GM21447 (cell line): ENCODE measurements around the gene BFAR.
"Not testable (repeated sequence)": the region's sequence is repeated elsewhere in the genome, so short reads cannot be mapped to it uniquely, and the experiment has no call there.

Experiments used
- ATAC-seq: cut with Tn5 transposase; IDR thresholded peaks from one replicate; pipeline ENCODE4 v1.9.1; 2021; ENCODE audit not compliant: unreplicated experiment

The BFAR gene

DNA sequence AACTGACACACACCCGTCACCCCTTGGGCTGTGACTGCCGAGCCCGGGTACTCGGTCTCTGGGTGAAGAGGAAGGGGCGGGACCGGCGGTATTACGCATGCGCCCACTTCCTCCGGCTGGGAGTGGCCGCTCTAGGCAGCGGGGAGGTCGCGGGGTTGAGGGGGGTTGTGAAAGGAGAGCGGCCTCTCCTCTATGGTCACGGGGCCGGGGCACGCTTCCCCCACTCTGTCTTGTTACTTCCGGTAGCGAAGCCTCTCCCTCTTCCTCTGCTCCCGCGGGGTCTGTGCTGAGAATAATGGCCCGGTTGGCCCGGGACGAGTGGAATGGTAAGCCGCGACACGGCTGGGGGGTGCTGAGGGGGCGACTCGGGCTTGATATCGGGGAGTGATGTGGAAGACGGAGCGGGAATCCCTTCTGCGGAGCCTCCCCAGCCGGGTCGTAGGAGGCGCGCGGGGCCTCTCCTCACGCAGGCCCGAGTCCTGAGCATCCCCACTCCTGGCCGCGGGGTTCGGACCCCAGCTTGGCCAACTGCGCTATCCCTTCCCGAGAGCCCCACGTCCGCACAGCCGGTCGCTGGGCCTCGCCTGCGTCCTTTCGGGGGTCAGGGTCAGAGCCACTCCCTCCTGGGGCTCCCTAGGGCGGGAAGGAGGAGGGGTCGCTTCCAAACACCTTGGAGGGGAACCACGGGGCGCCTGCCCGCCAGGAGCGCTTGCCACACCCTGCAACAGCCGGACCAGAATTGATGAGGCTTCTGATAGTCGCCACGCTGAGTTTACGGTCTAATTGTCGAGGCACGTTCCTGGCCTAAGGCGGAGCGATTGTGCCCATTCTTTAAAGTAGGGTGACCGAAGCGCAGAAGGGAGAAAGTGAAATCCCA is at the start of gene BFAR:
Gene BFAR, plus strand, starts transcription at position 259 of the 877 bp plus-strand sequence. CDS start 11,396 bp downstream, outside the sequence.
- peak; percentile 77 for ATAC-seq

- no peak for ATAC-seq
Measured at GRCh38 chr16:14585287-14585686, 47.5 kb upstream of the BFAR start.

DNA sequence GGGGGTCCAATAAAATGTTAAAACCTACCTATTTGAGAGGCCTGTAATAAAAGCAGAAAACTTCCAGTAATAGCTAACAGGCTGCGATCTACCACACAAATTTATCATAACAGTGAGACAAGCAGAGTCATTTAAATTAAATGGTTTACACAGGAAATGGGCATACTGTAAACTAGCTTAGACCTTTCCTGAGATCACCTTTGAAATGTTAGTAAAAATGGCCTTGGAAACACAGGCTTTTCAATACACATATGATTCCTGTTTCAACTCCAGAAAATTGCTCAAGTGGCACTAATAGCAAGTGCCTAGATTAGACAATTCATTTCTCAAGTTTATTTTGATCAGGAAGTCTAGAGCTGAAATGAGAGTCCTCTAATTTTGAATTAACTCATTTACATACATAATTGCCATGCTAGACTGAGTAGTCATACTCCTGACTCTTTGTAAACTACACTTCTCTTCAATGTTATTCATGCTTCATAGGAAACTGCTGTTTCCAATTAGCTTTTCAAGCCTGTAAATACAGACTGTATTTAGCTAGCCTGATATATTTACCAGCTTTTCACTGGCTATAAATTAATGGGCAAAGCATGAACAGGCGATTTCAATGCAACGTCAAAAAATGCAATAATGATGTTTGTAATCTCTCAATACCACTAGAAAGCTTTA is 46.0 kb upstream of the BFAR start:
- no peak for ATAC-seq

DNA sequence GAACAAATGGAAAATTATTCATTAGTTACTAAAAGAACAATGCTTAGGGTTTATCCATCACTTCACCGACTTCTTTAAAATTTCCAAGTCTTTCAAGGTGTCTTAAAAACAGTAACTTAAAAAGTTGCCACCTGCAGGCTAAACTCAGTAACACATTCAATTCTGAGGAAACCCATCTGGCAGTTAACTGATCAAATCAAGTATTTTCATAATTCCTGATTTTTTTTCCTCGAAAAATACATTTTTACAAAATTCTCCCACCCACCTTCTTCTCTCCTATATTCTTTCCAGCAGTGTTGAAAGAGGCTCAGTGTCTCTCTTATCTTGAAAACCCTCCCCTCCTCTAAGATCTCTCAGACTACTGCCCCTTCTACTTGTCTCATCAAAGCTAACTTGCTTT is 32.6 kb upstream of the BFAR start:
- no peak for ATAC-seq

DNA sequence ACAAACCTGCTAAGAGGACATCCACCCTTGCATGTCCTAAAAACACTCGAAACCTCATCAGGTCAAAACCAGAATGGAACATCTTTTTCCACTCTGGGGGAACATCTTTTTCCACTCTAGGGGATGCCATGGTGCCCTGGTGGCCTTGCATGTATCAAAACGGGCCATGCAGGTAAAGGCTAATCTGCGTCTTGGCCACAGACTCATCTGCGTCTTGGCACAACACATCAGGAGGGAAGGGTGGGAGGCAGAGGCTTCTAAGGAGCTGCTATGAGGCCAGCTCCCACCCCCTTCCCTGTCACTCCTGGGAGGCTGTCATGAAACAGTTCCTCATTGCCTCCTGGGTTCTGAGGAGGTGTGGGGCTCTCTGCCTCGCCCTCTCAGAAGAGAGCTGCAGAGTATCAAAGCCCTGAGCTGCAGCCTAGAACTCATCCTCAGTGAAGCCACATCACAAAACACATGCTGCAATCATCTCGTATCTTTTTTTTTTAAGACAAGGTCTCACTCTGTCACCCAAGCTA is 30.2 kb upstream of the BFAR start:
- ATAC-seq: no peak

GRCh38 chr16:14606102-14606501 is 26.6 kb upstream of the BFAR start:
- peak; percentile 47 for ATAC-seq

DNA sequence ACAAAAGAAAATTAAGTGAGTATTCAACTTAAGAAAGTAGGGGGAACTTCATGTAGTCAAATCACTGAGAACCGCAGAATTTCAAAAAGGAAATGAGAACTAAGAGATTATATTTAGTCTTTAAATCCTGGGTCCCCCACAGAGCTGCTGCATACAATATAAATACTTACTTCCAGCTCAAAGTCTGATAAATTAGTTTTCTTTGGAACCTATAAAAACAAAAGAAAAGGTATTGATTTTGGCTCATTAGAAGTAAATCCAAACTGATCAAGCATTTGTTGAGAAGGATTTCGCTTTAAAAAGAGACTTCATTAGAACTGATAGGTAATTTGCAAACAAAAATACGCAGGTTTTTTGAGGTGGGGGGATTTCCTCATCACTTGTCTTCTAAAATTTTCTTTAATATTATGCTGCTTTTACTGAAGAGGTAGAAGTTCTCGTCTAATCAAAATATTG is 24.6 kb upstream of the BFAR start:
- peak; percentile 54 for ATAC-seq

DNA sequence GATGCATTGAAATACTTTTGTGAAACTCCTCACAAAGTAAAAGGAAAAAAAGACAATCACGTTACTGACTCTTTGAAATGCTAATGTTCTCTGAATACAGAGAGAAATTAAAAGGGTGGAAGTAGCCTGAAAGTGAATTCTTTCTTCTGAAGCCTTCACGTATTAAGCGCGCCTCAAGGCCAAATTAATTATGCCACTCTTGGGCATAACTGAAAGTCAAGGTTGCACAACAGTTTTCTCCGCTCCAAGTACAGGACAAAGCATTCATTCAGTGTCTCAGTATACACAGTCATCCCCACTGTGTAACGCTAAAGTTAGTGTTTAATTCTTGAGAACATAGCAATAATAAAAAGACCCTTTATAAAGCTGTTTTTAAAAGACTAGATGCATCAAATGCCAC is 24.1 kb upstream of the BFAR start:
- ATAC-seq: no peak

DNA sequence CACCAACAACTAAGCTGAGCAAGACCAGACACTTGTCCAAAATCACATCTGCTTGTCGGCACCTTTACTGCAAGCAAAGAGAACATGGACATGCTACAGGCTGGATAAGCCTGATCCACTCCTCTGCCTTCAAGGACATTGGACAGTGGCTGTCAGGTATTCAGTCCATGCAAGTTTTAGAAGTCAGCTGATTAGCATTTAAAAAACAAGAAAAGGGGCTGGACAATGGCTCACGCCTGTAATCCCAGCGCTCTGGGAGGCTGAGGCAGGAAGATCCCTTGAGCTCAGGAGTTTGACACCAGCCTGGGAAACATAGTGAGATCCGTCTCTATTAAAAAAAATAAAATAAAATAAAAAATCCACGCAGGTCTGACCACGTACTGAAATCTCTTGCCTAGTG is 23.0 kb upstream of the BFAR start:
- no peak for ATAC-seq

DNA sequence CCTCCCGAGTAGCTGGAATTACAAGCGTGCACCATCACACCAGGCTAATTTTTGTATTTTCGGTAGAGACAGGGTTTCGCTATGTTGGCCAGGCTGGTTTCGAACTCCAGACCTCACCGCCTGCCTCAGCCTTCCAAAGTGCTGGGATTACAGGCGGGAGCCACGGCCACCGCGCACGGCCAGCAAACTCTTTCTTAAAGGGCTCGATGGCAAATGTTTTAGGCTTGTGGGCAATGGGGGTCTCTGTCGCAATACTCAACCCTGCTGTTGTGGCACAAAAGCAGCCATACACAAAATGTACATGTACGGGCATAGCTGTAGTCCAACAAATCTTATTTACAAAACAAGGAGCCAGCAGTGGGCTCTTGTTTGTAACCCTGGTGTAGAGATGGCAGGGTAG is 21.1 kb upstream of the BFAR start:
- no peak for ATAC-seq

- no peak for ATAC-seq
Measured at GRCh38 chr16:14613991-14614390, 18.8 kb upstream of the BFAR start.

DNA sequence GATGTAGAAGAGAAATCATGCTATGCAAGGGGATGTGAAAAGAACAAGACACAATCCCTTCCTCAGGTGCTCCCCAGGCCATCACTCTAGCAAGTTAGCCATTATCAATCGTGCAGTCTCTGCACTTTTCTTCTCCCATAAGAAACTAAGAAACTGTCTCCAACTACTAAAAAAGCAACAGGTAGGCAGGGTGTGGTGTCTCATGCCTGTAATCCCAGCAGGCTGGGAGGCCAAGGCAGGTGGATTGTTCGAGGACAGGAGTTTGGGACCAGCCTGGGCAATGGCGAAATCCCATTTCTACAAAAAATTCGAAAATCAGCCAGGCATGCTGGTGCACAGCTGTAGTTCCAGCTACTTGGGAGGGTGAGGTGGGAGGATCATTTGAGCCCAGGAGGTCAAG is 16.5 kb upstream of the BFAR start:
- no peak for ATAC-seq

GRCh38 chr16:14618566-14618965 is 14.2 kb upstream of the BFAR start:
- no peak for ATAC-seq

- ATAC-seq: no peak
Measured at GRCh38 chr16:14627078-14627477, 5.7 kb upstream of the BFAR start.

DNA sequence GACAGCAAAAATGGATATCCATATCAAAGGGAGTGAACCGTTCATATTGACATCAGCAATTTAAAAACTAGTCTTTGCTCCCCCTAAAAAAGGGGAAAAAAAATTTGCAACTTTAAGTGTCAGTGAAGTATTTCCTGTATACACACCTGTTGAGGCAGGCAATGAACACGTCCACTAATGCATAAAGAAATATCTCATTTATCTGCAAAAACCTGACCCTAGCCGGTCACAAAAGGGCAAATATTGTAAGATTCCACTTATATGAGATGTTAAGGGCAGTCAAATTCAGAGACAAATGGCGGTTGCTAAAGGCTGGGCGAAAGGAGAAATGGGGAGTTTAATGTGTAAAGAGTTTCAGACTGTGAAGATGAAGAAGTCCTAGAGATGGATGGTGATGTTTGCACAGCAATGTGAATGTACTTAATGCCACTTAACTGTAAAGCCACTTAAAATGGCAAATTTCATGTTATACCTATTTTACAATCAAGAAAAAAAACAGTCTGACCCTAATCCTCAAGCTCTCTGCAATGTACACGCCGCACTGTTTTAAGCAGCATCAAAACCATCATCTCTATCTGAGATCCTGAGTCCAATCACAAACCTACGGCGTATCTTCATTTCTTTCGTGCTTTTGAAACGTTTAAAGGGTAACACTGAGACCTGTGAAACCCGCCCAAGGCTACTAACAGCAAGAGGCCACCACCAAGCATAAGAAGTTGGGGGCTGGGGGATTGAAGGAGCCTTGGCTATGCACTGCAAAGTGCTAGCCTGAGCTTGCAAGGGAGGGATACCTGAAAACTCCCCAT is 3.7 kb upstream of the BFAR start:
- no peak for ATAC-seq

DNA sequence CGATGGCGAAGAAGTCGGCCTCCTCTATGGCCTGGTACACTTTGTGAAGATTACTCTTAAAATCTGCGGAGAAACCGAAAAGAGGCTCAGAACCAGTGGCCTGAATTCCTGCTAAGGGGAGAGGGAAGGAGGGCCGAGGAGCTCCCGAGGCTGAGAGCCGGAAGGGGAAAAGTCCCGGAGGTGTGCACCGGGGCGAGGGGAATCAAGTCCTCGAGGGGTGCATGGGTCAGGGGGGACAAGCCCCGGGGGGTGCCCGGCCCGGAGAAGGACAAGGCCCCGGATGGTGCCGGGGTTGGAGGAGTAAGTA is 3.2 kb upstream of the BFAR start:
- peak; percentile 1 for ATAC-seq

- peak; percentile 40 for ATAC-seq
Measured at GRCh38 chr16:14629919-14630619, 2.7 kb upstream of the BFAR start, which contains the start of gene PARN. Gene PARN, minus strand, starts transcription at chr16:14630260. Its CDS starts 135 bp downstream, at chr16:14630125.

DNA sequence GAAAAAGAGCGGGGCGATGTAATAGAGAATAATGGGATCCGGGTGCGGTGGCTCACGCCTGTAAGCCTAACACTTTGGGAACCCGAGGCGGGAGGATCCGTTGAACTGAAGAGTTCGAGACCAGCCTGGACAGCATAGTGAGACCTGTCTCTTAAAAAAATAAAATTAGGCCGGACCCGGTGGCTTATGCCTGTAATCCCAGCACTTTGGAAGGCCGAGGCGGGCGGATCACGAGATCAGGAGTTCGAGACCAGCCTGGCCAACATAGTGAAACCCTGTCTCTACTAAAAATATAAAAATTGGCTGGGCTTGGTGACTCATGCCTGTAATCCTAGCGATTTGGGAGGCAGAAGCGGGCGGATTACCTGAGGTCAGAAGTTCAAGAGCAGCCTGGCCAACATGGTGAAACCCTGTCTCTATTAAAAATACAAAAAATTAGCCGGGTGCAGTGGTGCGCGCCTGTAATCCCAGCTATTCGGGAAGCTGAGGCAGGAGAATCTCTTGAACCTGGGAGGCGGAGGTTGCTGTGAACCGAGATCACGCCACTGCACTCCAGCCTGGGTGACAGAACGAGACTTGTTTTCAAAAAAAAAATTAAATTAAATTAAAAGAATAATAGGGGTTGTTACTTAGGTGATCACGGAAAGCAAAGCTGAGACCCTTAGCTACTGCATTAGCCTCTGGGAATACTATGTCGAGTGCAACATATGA is 2.0 kb upstream of the BFAR start:
- ATAC-seq: not testable (repeated sequence)

DNA sequence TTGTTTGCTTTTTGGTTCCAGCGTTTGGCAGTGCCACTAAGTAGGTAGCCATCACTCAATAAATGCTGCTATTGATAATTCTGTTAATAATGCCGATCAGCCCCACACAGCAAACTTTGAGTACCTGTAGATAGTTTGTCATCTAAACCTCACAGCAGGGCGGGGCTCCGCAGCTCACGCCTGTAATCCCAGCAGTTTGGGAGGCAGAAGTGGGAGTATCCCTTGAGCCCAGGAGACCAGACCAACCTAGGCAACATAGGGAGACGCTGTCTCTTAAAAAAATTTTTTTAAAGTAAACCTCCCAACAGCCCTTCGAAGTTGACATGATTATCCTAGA is 1.6 kb downstream of the BFAR start:
- ATAC-seq: no peak
